Subcutaneous adipose tissue (tissue), 4 donors: Measurements from ENCODE around the gene CMSS1. TPM values are rescaled to one million over a fixed set of nuclear protein-coding genes. Genes with fewer than 3 reads are reported as not detected.

Experiments used
- CTCF ChIP-seq: fragments of 450-650 bp; IDR thresholded peaks from one replicate; pipeline ENCODE4 v1.5.1; 2016; ENCODE audit warnings: low read depth, mild to moderate bottlenecking, control low read depth, antibody characterized with exemption, moderate library complexity
- total RNA-seq, 4 donors: library from RNA; depleted of rRNA; stranded (reverse); fragments of >200 nt; gene quantifications; one replicate each; pipeline ENCODE4 v1.1.0, GENCODE V29; 2016

CMSS1 gene
- total RNA-seq, 4 donors from 2014 or later = 9.9 to 32.1 (median 19.1) TPM

- TF ChIP-seq CTCF = no peak
Measured at GRCh38 chr3:100159331-100160153, 341.9 kb downstream of the CMSS1 start.

- TF ChIP-seq CTCF = no peak
Measured at GRCh38 chr3:100160521-100160920, 342.9 kb downstream of the CMSS1 start.

- TF ChIP-seq CTCF = no peak
Measured at GRCh38 chr3:100163787-100164186, 346.1 kb downstream of the CMSS1 start.

GRCh38 chr3:100164743-100165142 lies 347.1 kb downstream of the CMSS1 start:
- no peak for TF ChIP-seq CTCF

DNA sequence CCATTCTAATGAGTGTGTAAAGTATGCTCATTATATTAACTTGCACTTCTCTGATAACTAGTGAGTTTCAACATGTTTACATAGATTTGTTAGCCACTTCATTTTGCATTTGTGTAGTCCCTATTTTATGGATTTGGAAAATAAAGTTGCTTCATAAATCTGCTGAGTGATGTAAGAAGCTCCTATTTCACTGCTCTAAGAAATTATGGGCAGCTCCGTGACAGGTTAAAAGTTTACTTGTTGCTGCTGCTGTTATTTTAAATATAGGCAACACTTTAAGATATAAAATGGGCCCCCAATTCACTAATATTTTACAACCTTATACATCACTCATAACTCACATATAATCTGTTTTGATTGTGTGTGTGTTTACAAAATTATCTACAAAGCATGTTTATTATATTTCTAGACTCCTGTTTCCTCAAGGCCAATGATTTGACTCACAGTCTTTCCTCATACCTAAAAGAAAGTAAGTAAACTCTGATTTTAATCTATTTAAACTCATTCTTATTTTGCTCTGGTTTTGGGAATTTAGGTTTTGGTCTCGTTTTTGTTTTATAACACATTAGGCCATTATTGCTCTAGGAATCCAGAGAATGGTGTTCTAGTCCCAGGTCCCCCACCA lies 348.4 kb downstream of the CMSS1 start:
- TF ChIP-seq CTCF = no peak

DNA sequence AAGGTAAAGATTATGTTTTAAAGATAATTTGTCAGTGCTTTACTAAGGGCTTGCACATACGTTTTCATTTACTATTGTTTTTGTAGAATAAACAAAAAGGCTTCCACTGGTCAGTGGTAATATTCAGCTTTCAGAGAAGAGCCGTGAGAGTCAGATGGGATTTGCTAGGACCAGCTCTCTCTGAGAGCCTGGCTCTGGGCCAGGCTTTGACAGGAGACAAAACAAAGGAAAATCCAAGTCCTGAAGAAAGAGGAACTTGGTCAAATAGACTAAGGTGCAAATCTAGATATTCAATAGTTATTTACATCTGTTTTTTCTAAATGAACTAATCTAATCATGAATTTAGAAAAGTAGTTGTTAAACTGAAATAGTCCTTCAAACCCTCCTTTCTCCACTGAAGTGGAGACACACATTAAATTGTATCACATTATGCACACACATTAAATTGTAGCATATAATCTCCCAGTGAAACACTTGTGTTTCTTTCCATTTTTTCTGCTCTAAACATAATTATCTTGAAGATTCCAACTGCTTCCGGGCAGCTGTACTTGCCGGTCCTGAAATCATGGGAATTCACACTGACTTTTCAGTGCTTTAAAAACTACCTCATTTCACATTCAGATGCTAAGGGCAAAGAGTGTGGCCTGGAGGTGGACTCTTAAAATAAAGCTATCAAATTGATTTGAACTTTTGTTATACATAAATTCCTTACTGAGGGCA lies 351.7 kb downstream of the CMSS1 start:
- no peak for TF ChIP-seq CTCF

DNA sequence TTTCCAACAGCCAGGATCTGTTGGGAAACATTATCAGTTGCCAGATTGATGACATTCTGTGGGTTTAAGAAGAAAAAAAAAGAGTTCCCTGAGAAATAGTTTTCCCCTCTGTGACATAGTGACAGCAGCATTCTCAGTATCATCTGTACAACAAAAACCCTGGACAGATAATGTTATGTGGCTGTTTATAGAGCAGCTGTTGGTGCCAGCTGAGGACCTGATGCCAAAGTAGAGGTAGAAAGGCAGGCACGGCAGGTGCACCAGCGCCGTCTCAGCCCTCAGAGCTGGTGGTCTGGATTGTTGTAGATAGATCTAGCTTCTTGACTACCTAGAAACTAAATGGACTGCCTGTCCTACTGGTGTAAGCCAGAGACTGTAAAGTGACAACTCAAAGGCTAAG lies 352.8 kb downstream of the CMSS1 start:
- TF ChIP-seq CTCF = no peak
